ENCODE data around the gene DOLPP1.

DOLPP1 gene

GRCh38 chr9:129068110-129068509 is 12.8 kb upstream of the DOLPP1 start:
- DNase-seq: no peak

GRCh38 chr9:129068990-129069861 is 11.7 kb upstream of the DOLPP1 start:
- DNase-seq: peak; percentile 62 to 71

GRCh38 chr9:129069862-129070641 is 10.9 kb upstream of the DOLPP1 start:
- DNase-seq: no peak

- DNase-seq: no peak
Measured at GRCh38 chr9:129070696-129071525, 10.0 kb upstream of the DOLPP1 start.

- DNase-seq: peak in 1 of 2 donors; percentile 18
Measured at GRCh38 chr9:129071526-129072126, 9.3 kb upstream of the DOLPP1 start.

GRCh38 chr9:129072171-129072570 is 8.7 kb upstream of the DOLPP1 start:
- no peak for DNase-seq

- peak in 1 of 2 donors; percentile 21 for DNase-seq
Measured at GRCh38 chr9:129073404-129073803, 7.5 kb upstream of the DOLPP1 start.

GRCh38 chr9:129074106-129074505 is 6.8 kb upstream of the DOLPP1 start:
- DNase-seq: no peak

- DNase-seq: no peak
Measured at GRCh38 chr9:129075996-129076639, 4.8 kb upstream of the DOLPP1 start.

GRCh38 chr9:129076640-129077037 is 4.3 kb upstream of the DOLPP1 start:
- DNase-seq: no peak

GRCh38 chr9:129077236-129077635 is 3.7 kb upstream of the DOLPP1 start:
- no peak for DNase-seq

- DNase-seq: no peak
Measured at GRCh38 chr9:129078691-129079503, 2.0 kb upstream of the DOLPP1 start.

- DNase-seq: no peak
Measured at GRCh38 chr9:129079829-129080228, 1.1 kb upstream of the DOLPP1 start.

GRCh38 chr9:129080298-129080600 is 662 bp upstream of the DOLPP1 start:
- DNase-seq: no peak

- no peak for DNase-seq
Measured at GRCh38 chr9:129081388-129081904, 535 bp downstream of the DOLPP1 start.

- DNase-seq: no peak
Measured at GRCh38 chr9:129084087-129084486, 3.2 kb downstream of the DOLPP1 start.

GRCh38 chr9:129089246-129089645 is 8.3 kb downstream of the DOLPP1 start:
- DNase-seq: no peak

GRCh38 chr9:129093602-129094386 is 12.9 kb downstream of the DOLPP1 start:
- DNase-seq: no peak

- no peak for DNase-seq
Measured at GRCh38 chr9:129094387-129095169, 13.7 kb downstream of the DOLPP1 start.
